ENCODE data around the gene ZNF625.

GRCh38 chr19:12139885-12140544 is 16.5 kb downstream of the ZNF625 start, which contains the start of gene ZNF20:
- TF ChIP-seq CTCF (IDR thresholded peaks at IDR 0.05) = no peak
- peak in 2 of 3 donors; percentile 60 to 74 for TF ChIP-seq POLR2A (IDR thresholded peaks at IDR 0.05)
